RWPE1 (cell line): ENCODE results near the gene UGT1A6.
"Not testable (repeated sequence)": the region's sequence is repeated elsewhere in the genome, so short reads cannot be mapped to it uniquely, and the experiment has no call there.

Experiments
- CTCF ChIA-PET: fragments of 350-600 bp; sonication (Branson Sonifier 250); formaldehyde crosslinking; extraction: SDS; loops from one replicate; lab custom pipeline; 2021; lab: Yijun Ruan, JAX
- POLR2A ChIA-PET: fragments of 400-600 bp; formaldehyde crosslinking; extraction: SDS; loops from one replicate; lab custom pipeline; 2020; ENCODE audit warnings: antibody characterized with exemption; ENCODE audit not compliant: low non-redundant PET; lab: Yijun Ruan, JAX
- DNase-seq: peaks from one replicate; pipeline ENCODE4 v3.0.0; 2012; ENCODE audit warnings: low spot score
- H3K27ac ChIP-seq: fragments of 450-650 bp; 2 replicates; pipeline ENCODE4 v1.5.1; 2017
- TF ChIP-seq, protein P1 (sequence below): fragments of 450-650 bp; conservative IDR thresholded peaks from 2 replicates; pipeline ENCODE4 v1.5.1; 2017; ENCODE audit warnings: low read depth, mild to moderate bottlenecking

The UGT1A6 gene

DNA sequence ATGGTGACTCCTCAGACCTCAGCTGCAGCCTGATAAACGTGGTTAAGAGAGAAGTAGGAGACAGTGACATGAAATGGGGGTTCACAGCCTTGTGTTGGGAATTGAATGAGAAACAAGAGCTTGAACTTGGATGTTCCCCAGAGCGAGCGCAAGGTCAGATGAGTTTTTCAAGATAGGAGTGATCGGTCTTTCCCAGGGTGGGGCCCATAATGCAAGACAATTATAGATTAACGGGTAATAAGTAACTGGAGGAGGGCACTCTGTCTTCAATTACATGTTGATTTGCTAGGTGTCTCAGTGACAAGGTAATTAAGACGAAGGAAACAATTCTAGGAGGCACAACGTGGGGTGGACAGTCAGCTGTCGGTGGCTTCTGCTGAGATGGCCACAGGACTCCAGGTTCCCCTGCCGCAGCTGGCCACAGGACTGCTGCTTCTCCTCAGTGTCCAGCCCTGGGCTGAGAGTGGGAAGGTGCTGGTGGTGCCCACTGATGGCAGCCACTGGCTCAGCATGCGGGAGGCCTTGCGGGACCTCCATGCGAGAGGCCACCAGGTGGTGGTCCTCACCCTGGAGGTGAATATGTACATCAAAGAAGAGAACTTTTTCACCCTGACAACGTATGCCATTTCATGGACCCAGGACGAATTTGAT lies 20.0 kb downstream of the UGT1A6 start, which contains the start of gene UGT1A5:
UGT1A5 (plus strand) TSS at position 297 of the 651 bp plus-strand sequence; CDS start at position 382, 85 bp downstream.
- POLR2A ChIA-PET, result no interaction called here

DNA sequence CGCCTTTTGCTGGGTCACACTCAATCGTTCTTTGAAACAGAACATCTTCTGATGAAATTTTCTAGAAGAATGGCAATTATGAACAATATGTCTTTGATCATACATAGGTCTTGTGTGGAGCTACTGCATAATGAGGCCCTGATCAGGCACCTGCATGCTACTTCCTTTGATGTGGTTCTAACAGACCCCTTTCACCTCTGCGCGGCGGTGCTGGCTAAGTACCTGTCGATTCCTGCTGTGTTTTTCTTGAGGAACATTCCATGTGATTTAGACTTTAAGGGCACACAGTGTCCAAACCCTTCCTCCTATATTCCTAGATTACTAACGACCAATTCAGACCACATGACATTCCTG lies 20.5 kb downstream of the UGT1A6 start:
- TF ChIP-seq, protein P1, sequence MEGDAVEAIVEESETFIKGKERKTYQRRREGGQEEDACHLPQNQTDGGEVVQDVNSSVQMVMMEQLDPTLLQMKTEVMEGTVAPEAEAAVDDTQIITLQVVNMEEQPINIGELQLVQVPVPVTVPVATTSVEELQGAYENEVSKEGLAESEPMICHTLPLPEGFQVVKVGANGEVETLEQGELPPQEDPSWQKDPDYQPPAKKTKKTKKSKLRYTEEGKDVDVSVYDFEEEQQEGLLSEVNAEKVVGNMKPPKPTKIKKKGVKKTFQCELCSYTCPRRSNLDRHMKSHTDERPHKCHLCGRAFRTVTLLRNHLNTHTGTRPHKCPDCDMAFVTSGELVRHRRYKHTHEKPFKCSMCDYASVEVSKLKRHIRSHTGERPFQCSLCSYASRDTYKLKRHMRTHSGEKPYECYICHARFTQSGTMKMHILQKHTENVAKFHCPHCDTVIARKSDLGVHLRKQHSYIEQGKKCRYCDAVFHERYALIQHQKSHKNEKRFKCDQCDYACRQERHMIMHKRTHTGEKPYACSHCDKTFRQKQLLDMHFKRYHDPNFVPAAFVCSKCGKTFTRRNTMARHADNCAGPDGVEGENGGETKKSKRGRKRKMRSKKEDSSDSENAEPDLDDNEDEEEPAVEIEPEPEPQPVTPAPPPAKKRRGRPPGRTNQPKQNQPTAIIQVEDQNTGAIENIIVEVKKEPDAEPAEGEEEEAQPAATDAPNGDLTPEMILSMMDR, result no peak
- POLR2A ChIA-PET, result no interaction called here
- CTCF ChIA-PET, result interaction anchor here (0.5 kb wide), 1 partner anchor 264 kb away, joined by 3 read pairs; no protein-coding TSS in a partner anchor
- H3K27ac ChIP-seq, result no peak overlapping the region
- no peak for DNase-seq

More for the DNA sequence above, 20.0 kb downstream of the UGT1A6 start, which contains the start of gene UGT1A5:
- CTCF ChIA-PET, result interaction anchor here (0.5 kb wide), 1 partner anchor 263 kb away, joined by 3 read pairs; no protein-coding TSS in a partner anchor
- H3K27ac ChIP-seq, result no peak within 1 kb of the TSS
- no peak for DNase-seq
- TF ChIP-seq, protein P1, result no peak

DNA sequence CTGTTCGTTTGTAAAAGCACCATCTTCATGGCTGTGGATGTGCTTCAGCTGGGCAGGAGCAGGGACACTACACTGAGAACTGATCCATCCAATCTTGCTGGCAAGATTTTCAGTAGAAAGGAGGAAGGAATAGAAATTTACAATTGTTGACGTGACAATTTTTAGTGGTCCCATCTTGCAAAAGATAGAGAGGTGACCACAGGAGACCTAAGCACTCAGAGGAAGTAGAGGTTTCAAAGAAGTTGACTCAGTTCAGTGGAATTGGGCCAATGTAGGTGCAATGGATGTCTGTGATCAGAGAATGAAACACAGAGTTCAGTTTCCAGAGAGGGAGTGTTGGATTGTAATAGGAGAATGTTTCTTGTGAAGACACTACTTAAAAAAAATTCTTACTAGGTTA lies 21.4 kb downstream of the UGT1A6 start:
- TF ChIP-seq, protein P1, result no peak
- H3K27ac ChIP-seq, result no peak overlapping the region
- CTCF ChIA-PET, result no interaction called here
- POLR2A ChIA-PET, result no interaction called here
- DNase-seq, result no peak

DNA sequence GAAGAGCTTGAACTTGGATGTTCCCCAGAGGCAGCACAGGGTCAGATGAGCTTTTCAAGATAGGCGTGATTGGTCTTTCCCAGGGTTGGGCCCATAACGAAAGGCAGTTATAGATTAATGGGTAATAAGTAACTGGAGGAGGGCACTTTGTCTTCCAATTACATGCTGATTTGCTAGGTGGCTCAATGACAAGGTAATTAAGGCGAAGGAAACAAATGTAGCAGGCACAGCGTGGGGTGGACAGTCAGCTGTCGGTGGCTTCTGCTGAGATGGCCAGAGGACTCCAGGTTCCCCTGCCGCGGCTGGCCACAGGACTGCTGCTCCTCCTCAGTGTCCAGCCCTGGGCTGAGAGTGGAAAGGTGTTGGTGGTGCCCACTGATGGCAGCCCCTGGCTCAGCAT lies 25.9 kb downstream of the UGT1A6 start, which contains the start of gene UGT1A4:
UGT1A4 (plus strand) TSS at position 185 of the 400 bp plus-strand sequence; CDS start at position 270, 85 bp downstream.
- CTCF ChIA-PET, result no interaction called here

DNA sequence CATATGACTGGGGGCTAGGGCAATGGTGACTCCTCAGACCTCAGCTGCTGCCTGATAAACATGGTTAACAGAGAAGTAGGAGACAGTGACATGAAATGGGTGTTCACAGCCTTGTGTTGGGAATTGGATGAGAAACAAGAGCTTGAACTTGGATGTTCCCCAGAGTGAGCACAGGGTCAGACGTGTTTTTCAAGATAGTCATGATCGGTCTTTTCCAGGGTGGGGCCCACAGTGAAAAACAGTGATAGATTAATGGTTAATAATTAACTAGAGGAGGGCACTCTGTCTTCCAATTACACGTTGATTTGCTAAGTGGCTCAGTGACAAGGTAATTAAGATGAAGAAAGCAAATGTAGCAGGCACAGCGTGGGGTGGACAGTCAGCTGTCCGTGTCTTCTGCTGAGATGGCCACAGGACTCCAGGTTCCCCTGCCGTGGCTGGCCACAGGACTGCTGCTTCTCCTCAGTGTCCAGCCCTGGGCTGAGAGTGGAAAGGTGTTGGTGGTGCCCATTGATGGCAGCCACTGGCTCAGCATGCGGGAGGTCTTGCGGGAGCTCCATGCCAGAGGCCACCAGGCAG lies 36.1 kb downstream of the UGT1A6 start, which contains the start of gene UGT1A3:
UGT1A3 (plus strand) TSS at position 320 of the 579 bp plus-strand sequence; CDS start at position 405, 85 bp downstream.
- H3K27ac ChIP-seq, result no peak within 1 kb of the TSS
- CTCF ChIA-PET, result no interaction called here
- TF ChIP-seq, protein P1, result no peak
- POLR2A ChIA-PET, result no interaction called here
- no peak for DNase-seq

More for the DNA sequence above, 25.9 kb downstream of the UGT1A6 start, which contains the start of gene UGT1A4:
- POLR2A ChIA-PET, result no interaction called here
- H3K27ac ChIP-seq, result no peak within 1 kb of the TSS
- TF ChIP-seq, protein P1, result no peak
- DNase-seq, result no peak

DNA sequence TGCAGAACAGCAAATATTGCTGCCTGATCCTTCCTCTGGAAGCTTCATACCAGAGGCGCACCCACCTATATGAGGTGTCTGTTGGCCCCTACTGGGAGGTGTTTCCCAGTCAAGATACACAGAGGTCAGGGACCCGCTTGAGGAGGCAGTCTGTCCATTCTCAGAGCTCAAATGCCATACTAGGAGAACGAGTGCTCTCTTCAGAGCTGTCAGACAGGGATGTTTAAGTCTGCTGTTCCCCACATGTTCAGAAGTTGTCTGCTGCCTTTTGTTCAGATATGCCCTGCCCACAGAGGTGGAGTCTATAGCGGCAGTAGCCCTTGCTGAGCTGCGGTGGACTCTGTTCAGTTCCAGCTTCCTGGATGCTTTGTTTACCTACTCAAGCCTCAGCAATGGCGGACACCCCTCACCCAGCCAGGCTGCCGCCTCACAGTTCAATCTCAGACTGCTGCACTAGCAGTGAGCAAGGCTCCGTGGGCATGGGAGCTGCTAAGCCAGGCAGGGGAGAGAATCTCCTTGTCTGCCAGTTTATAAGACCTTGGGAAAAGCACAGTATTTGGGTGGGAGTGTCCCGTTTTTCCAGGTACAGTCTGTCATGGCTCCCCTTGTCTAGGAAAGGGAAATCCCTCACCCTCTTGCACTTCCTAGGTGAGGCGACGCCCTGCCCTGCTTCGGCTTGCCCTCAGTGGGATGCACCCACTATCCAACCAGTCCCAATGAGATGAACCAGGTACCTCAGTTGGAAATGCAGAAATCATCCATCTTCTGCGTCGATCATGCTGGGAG lies 44.4 kb downstream of the UGT1A6 start:
- CTCF ChIA-PET, DNase-seq, POLR2A ChIA-PET, H3K27ac ChIP-seq: not testable (repeated sequence)
